Kidney epithelial cell (primary cell): ENCODE measurements around the gene CREB5. TPM values are rescaled to one million over a fixed set of nuclear protein-coding genes. Genes with fewer than 3 reads are reported as not detected.

Source experiments
- DNase-seq: peaks from one replicate; pipeline ENCODE4 v3.0.0-alpha.2; 2010; ENCODE audit warnings: low read depth
- H3K27me3 ChIP-seq: 2 replicates; pipeline ENCODE4 v1.6.0; 2011; ENCODE audit warnings: low read length; ENCODE audit not compliant: control insufficient read depth, insufficient read depth
- H3K36me3 ChIP-seq: 2 replicates; pipeline ENCODE4 v1.5.1; 2011; ENCODE audit warnings: low read length; ENCODE audit not compliant: control insufficient read depth, insufficient read depth
- H3K4me3 ChIP-seq: 2 replicates; pipeline ENCODE4 v1.5.1; 2011; ENCODE audit warnings: low read depth, mild to moderate bottlenecking, control low read depth, low read length
- total RNA-seq: library from RNA; depleted of rRNA; stranded (reverse); fragments of >200 nt; gene quantifications from 2 replicates; pipeline ENCODE4 v1.2.3, GENCODE V29; 2015
- TF ChIP-seq, protein P1 (sequence below): IDR thresholded peaks from 2 replicates; pipeline ENCODE4 v1.5.1; 2011; ENCODE audit warnings: mild to moderate bottlenecking, moderate library complexity, low read length, control low read depth, inconsistent platforms; ENCODE audit not compliant: insufficient read depth, poor library complexity, severe bottlenecking

CREB5 gene
- total RNA-seq, 1 donor from 2014 or later = 27.9 TPM

GRCh38 chr7:28413011-28413410 is 693 bp downstream of the CREB5 start:
- TF ChIP-seq, protein P1, sequence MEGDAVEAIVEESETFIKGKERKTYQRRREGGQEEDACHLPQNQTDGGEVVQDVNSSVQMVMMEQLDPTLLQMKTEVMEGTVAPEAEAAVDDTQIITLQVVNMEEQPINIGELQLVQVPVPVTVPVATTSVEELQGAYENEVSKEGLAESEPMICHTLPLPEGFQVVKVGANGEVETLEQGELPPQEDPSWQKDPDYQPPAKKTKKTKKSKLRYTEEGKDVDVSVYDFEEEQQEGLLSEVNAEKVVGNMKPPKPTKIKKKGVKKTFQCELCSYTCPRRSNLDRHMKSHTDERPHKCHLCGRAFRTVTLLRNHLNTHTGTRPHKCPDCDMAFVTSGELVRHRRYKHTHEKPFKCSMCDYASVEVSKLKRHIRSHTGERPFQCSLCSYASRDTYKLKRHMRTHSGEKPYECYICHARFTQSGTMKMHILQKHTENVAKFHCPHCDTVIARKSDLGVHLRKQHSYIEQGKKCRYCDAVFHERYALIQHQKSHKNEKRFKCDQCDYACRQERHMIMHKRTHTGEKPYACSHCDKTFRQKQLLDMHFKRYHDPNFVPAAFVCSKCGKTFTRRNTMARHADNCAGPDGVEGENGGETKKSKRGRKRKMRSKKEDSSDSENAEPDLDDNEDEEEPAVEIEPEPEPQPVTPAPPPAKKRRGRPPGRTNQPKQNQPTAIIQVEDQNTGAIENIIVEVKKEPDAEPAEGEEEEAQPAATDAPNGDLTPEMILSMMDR = no peak
- Histone ChIP-seq H3K4me3 (no peak overlapping the region), H3K27me3 (no peaks in the 10 kb centered on the region), H3K36me3 (no peaks in the 10 kb centered on the region)
- DNase-seq = no peak

DNA sequence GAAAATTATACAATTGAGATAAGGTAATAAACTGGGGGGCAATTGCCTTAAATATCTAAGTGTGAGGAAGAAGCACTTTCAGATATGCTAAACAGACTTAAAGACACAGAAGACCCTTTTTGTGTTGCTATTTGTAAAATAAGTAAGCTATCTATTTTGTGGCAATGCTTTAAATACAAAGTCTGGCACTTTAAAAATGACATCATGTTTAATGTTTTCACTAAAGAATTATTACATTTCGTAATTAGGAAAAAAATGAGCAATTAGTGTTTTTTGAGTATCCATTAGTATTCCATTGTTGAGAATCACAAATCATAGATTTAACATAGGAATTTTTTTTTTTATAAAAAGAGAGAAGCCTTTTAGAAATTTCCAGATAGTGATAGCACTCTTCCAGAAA is 2.1 kb downstream of the CREB5 start:
- no peaks in the 10 kb centered on the region for H3K27me3 ChIP-seq
- H3K36me3 ChIP-seq = no peaks in the 10 kb centered on the region
- no peak for DNase-seq
- TF ChIP-seq, protein P1 = no peak
- H3K4me3 ChIP-seq = no peak overlapping the region

DNA sequence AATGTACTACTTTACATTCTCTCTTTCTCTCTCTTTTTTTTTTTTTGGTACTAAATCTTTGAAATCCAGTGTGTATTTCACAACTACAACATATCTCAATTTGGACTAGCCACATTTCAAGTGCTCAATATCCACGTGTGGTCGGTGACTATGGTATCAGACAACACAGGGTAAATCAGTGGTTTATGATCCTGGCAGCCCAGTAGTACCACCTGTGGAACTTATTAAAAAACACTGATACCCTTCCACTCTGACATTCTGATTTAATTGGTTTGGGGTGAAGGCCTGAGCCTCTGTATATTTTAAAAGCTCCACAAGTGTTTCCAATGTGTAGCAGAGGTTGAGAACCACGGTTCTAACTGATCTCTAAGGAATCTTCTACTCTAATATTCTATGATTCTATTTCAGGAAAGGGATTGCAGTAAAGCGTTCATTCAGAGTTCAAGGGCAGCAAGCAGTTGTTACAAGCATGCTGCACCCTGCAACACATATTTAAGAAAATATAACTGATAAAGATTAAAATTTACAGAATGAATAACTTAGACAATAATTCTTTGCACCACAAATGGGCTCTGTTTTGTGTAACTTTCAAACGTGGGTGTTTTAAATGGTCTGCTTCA is 5.1 kb downstream of the CREB5 start:
- H3K27me3 ChIP-seq = no peaks in the 10 kb centered on the region

DNA sequence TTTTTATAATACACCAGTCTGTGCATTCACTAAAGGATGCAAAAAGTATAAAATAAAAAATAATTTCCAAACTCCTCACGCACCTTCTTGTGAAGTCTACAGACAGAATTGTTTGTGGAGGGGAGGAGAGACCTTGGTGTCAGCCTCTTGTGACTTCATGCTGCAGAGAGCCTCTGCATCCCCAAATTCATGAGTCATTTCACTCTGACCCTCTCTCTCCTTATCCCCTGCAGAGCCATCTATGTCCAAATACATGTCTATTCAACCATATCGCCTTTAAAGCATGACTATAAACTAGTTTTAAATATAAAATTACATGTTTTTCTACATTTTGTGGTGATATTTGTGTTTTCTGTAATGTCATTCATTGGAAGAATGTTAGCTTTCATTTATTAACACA is 6.0 kb downstream of the CREB5 start:
- DNase-seq = no peak
- no peaks in the 10 kb centered on the region for H3K36me3 ChIP-seq

More for the DNA sequence above, 5.1 kb downstream of the CREB5 start:
- DNase-seq = no peak
- Histone ChIP-seq H3K4me3 (no peak overlapping the region), H3K36me3 (no peaks in the 10 kb centered on the region)
- TF ChIP-seq, protein P1 = no peak

GRCh38 chr7:28418966-28419365 is 6.6 kb downstream of the CREB5 start:
- no peaks in the 10 kb centered on the region for H3K36me3 ChIP-seq
- no peak for DNase-seq
- H3K4me3 ChIP-seq = no peak overlapping the region
- no peaks in the 10 kb centered on the region for H3K27me3 ChIP-seq
- TF ChIP-seq, protein P1 = no peak

More for the DNA sequence above, 6.0 kb downstream of the CREB5 start:
- TF ChIP-seq, protein P1 = no peak
- Histone ChIP-seq H3K27me3 (no peaks in the 10 kb centered on the region), H3K4me3 (no peak overlapping the region)

DNA sequence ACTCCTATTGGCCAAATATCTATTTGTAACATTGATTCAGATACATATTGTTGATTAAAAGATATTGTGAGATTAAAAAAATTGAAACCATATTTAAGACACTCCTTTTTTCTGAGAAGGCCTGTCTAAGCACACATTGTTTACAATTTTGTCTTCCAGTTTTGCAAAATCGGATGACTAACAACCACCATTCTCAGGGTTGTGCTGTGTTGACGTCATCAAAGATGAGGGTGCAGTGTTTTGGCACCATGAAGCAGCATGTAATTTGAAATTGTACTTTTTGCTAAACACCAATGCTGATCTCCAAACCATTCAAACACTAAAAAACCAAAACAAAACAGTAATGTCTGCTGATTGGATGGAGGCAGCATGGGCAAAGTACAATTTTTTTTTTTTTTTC is 7.4 kb downstream of the CREB5 start:
- no peak overlapping the region for H3K4me3 ChIP-seq
- TF ChIP-seq, protein P1 = no peak
- H3K36me3 ChIP-seq = no peaks in the 10 kb centered on the region
- DNase-seq = no peak
- no peaks in the 10 kb centered on the region for H3K27me3 ChIP-seq
